Subcutaneous adipose tissue (tissue), 4 donors: ENCODE results near the gene GVQW3. TPM values are rescaled to one million over a fixed set of nuclear protein-coding genes. Genes with fewer than 3 reads are reported as not detected.

Experiments
- CTCF ChIP-seq: fragments of 450-650 bp; IDR thresholded peaks from one replicate; pipeline ENCODE4 v1.5.1; 2016; ENCODE audit warnings: low read depth, mild to moderate bottlenecking, control low read depth, antibody characterized with exemption, moderate library complexity
- total RNA-seq, 4 donors: library from RNA; depleted of rRNA; stranded (reverse); fragments of >200 nt; gene quantifications; one replicate each; pipeline ENCODE4 v1.1.0, GENCODE V29; 2016

Gene GVQW3
- total RNA-seq = 1 to 10 TPM in 2 of 4 donors, under 1 TPM in 2; 0.49 to 1.7 (median 1.2) TPM

DNA sequence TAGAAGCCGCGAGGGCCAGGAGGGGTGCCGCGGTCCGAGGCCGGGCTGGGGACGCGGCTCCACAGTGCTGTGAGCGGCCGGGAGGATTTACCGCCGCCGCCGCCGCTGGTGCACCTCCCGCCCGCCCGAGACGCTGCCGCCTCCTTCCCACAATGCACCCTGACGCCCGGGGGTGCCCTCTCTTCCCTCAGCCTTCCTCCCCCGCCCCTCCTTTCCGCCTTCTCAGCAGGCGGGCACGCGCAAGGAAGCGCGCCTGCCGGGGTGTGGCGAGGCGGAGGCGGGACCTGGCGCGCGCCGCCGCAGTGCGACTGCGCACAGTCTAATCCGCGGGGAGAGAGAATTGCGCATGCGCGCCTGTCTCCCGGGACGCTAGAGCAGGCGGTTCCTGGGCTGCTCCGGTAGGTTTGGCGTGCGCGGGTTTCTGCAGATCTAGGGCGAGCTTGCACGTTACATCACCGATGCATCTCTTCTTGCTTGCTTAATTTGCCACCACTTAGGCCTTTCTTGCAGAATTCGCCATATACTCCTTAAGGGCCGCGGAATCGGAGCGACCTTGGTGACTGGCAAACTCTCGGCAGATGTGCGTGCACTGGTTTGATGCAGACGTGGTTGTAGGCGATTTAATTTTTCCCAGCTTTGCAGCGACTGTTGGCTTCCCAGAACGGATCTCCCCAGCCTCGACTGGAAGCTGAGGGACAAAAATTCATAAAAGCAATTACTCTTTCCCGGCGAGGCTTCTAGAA is at the start of gene GVQW3, which contains the start of gene THAP12:
Gene GVQW3, plus strand, starts transcription at position 347 of the 743 bp plus-strand sequence. CDS start 506 bp downstream, outside the sequence.
Gene THAP12, minus strand, starts transcription at position 156 of the 743 bp plus-strand sequence. CDS start 296 bp downstream, outside the sequence.
- TF ChIP-seq CTCF = no peak

- no peak for TF ChIP-seq CTCF
Measured at GRCh38 chr11:76334826-76335389, 46.2 kb upstream of the GVQW3 start.

DNA sequence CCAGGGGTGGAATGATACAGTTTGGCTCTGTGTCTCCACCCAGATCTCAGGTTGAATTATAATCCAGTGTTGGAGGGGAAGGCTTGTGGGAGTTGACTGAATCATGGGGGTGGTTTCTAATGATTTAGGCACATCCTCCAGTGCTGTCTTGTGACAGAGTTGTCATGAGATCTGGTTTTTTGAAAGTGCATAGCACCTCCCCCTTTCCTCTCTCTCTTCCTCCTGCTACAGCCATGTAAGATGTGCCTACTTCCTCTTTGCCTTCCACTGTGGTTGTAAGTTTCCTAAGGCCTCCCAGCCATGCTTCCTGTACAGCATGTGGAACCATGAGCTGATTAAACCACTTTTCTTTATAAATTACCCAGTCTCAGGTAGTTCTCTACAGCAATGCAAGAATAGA is 45.3 kb upstream of the GVQW3 start:
- TF ChIP-seq CTCF = no peak

- TF ChIP-seq CTCF = no peak
Measured at GRCh38 chr11:76336597-76336996, 44.5 kb upstream of the GVQW3 start.

DNA sequence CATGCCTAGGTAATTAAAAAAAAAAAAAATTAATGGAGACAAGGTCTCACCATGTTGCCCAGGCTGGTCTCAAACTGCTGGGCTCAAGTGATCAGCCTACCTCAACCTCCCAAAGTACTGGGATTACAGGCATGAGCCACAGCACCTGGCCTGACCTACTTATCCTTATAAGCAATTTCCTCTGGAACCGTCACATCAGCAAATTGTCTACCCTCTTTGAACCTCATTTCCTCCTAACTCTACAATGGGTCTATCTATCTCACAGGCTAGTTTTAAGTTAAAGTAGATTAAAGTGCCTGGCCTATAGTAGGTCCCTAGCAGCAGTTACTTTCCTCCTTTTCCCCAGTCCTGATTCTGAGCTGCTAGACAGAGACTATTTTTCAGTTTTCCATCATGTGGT is 43.7 kb upstream of the GVQW3 start:
- TF ChIP-seq CTCF = no peak

DNA sequence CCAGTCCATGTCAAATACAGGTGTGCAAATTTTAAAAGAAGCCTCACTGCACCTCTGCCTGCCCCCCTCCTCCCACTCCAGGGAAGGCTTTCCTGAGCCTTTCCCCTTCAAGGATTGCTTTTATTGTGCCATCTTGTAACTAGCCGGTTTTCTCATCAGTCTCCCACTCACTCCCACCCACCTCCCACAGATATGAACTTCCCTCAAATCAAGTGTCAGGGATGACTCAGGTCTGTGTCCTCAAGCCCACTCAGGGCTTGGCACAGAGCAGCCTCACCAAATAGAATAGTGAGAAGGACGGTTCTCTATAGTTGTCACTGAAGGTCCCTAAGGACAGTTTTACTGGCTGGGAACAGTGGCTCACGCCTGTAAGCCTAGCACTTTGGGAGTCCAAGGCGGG is 43.2 kb upstream of the GVQW3 start:
- TF ChIP-seq CTCF = no peak

DNA sequence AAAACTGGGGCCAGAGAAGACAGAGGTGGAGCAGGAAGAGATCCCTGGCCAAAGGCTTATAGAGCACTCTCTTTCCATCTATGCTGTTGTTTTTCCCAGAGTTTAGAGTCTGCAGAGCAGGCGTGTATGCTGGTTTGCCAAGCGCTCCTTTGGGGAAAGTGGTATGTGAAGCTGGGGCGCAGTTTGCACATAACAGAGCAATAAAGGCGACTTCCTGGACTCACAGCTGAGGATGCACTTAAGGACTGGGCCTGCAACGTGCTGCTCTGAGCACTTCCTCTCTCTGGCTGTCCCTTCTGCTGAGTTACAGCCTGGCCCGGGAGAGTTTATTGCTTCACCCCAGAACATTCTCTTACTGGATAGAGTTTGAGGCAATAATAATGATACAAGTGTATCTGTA is 41.9 kb upstream of the GVQW3 start:
- no peak for TF ChIP-seq CTCF
